ENCODE results near the gene CALML3.
A peak's percentile ranks its signal among the peaks of the same experiment; 100 is the strongest.

CALML3 gene

GRCh38 chr10:5525561-5526341, 990 bp downstream of the CALML3 start:
- DNase-seq (ENCODE audit: low spot score), result peak; percentile 59

GRCh38 chr10:5526691-5527331, 2.0 kb downstream of the CALML3 start:
- peak; percentile 48 for DNase-seq (ENCODE audit: low spot score)

DNA sequence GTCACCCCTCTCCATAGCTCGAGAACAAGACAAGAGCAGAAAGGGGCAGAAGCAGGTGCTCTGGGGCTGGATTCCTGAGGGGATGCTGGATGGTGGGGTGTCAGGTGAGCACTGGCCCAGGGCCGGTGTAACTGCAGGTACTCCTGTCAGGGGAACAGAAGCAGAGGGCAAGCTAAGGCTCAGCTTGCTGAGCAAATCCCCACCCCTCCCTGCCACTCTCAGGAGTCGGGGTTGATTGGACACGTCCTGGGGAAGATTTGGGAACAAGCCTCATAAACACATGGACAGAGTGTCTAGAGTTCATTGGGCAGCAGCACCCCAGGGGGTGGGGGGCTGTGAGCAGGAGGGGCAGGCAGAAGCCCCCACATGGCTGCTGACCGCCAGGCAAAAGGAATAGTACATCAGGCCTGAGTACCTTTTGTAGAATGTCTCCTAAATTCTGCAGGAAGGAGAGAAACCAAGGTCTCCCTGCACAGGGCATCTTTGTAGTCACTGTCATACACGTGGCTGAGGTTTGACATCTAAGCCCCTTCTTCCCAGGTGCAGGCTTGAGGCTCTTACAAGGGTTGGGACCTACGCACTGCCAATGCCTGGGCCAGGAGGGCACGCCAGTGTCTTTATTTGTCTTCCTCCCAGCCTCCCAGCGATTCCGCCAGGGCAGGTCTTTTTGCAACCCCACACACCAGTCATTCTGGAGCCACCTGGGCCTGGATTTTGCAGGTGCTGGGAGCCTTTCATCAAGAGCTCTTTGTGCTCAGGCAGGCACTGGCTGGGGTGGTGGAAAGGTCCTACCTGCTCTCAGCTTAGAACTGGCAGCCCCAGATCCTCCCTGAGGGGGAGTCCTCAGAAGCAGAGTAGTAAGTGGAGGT, 2.8 kb downstream of the CALML3 start:
- peak; percentile 37 for DNase-seq (ENCODE audit: low spot score)

- peak; percentile 45 for DNase-seq (ENCODE audit: low spot score)
Observed at GRCh38 chr10:5528989-5529701, 4.4 kb downstream of the CALML3 start.

GRCh38 chr10:5529702-5530411, 5.1 kb downstream of the CALML3 start:
- DNase-seq (ENCODE audit: low spot score), result peak; percentile 40

DNA sequence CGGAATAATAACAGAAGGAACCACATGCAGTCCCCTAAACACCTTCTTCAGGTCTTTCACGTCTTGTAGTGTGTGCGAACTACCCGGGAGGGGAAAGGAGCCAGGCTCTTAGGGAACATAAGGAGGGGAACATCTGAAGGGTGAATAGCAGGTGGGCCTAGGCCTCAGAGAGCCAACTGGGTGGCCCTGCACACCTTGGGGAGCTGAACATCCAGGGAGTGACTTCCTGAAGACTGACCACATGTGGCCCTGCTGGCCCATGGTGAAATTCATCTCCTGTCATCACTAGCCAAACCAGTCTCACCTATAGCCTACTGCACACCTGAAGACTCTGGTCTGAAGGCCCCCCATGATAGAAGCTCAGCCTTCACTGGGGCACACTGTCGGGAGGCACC, 5.6 kb downstream of the CALML3 start:
- peak; percentile 47 for DNase-seq (ENCODE audit: low spot score)

GRCh38 chr10:5530846-5531557, 6.2 kb downstream of the CALML3 start:
- DNase-seq (ENCODE audit: low spot score), result peak; percentile 45

- DNase-seq (ENCODE audit: low spot score), result peak; percentile 63
Observed at GRCh38 chr10:5531558-5532306, 7.0 kb downstream of the CALML3 start.

DNA sequence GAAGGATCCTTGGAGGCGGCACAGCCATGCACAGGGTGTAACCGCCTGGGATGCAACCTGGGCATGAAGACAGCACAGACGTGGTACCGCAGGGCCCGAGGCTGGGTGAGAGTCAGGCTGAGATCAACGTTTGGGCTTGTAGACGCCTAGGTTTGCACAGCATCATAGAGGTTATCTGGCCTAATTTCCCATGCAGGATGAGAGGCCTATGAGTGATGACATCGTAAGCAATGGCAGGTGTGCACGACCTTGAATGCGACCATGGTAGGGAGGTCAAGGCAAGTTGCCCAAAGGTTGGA, 7.5 kb downstream of the CALML3 start:
- DNase-seq (ENCODE audit: low spot score), result no peak

DNA sequence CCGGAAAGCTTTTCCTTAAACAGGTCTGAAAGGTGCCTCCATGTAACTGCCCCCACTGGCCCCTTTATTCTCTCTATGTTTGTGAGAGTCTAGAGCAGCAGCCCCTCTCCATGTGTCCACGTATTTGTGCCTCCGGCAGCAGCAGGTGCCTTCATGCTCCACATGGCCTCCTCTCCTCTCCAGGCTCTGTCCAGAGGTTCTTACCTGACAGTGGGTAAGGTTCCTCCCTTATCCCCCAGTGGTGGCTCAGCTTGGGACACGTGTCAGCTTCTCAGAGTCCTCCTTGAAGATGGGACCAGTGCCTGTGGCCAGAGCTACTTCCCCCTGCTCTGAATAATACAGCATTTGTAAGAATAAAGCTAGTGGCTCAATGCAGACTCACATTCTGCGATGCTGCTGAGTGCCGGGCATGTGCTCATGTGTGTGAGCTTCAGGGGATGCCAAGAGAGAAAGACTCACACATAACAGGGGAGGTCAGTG, 7.9 kb downstream of the CALML3 start:
- peak; percentile 41 for DNase-seq (ENCODE audit: low spot score)

GRCh38 chr10:5533098-5533731, 8.5 kb downstream of the CALML3 start:
- DNase-seq (ENCODE audit: low spot score), result peak; percentile 64

DNA sequence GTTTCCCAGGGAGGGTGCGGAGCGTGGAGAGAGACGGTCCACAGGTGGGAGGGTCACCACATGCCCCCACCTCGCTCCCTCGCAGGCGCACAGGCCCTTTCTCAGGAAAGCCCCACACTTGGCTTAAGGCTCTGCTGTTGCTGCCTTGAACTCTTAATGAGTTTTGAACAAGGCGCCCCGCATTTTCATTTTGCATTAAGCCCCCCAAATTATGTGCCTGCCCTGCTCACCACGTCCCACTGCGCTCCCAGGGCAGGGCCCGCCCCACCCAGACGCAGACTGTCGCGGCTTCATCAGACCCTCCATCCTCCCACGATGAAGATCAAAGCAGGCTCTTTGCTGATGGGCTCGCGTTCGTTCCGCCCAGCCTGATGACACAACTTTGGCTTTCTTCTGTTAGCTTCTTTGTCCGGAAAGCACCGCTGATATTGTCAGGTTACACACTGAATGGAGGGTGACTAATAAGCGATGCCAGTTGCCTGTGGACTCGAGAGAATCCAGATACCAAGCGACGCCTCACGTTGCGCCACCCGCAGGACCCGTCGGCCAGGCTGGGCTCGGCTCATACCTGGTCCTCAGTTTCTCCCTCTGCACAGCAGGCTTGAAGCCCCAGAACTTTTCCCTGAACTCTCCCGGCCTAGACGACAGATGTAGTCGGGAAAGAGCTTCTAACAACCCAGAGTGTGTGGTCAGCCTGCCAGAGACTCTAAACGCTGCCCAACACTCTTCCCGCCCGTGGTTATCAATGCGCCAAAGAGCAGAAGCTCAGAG, 9.5 kb downstream of the CALML3 start:
- DNase-seq (ENCODE audit: low spot score), result peak; percentile 59

GRCh38 chr10:5534880-5535856, 10.4 kb downstream of the CALML3 start:
- peak; percentile 42 for DNase-seq (ENCODE audit: low spot score)

GRCh38 chr10:5536486-5537081, 11.8 kb downstream of the CALML3 start:
- DNase-seq (ENCODE audit: low spot score), result no peak

GRCh38 chr10:5537684-5538083, 12.9 kb downstream of the CALML3 start:
- peak; percentile 28 for DNase-seq (ENCODE audit: low spot score)

DNA sequence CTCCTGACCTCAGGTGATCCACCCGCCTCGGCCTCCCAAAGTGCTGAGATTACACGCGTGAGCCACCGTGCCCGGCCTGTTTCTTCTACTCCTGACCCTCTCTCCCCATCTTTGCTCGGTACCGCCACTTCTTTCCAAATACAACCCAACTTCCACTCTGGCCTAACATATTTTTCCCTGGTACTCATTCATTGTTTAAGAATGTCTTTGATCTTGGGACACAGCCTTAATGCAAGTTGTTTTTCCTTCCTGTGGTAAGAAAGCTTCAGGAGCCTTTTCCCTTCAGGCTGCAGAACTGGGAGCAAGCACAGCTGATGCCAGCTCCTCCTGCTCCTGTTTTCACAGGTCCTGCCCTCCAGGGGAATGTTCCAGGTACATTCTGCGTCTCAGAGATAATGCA, 13.7 kb downstream of the CALML3 start:
- no peak for DNase-seq (ENCODE audit: low spot score)

All from left forelimb (tissue), 1 donor.